Measurements from ENCODE around the gene DGKQ. TPM values are rescaled to one million over a fixed set of nuclear protein-coding genes. Genes with fewer than 3 reads are reported as not detected.

The DGKQ gene
- 19.8 and 21.9 TPM in 2 replicates for total RNA-seq

GRCh38 chr4:973431-974397, at the start of gene DGKQ:
Gene DGKQ, minus strand, starts transcription at chr4:973569. Its CDS starts 87 bp downstream, at chr4:973482.
- no peak for DNase-seq (ENCODE audit: extremely low read depth, low read depth, low spot score)

GRCh38 chr4:1022739-1023066, 49.3 kb upstream of the DGKQ start:
- DNase-seq (ENCODE audit: extremely low read depth, low read depth, low spot score) = no peak

- no peak for DNase-seq (ENCODE audit: extremely low read depth, low read depth, low spot score)
These were observed 48.8 kb upstream of the DGKQ start for GRCh38 chr4:1022051-1022738.

GRCh38 chr4:1021386-1022050, 48.1 kb upstream of the DGKQ start:
- DNase-seq (ENCODE audit: extremely low read depth, low read depth, low spot score) = no peak

GRCh38 chr4:1019729-1020470, 46.5 kb upstream of the DGKQ start:
- DNase-seq (ENCODE audit: extremely low read depth, low read depth, low spot score) = no peak

GRCh38 chr4:1019320-1019719, 46.0 kb upstream of the DGKQ start:
- DNase-seq (ENCODE audit: extremely low read depth, low read depth, low spot score) = no peak

GRCh38 chr4:1018147-1019020, 45.0 kb upstream of the DGKQ start:
- no peak for DNase-seq (ENCODE audit: extremely low read depth, low read depth, low spot score)

GRCh38 chr4:1017706-1018105, 44.3 kb upstream of the DGKQ start:
- no peak for DNase-seq (ENCODE audit: extremely low read depth, low read depth, low spot score)

GRCh38 chr4:1017211-1017610, 43.8 kb upstream of the DGKQ start:
- DNase-seq (ENCODE audit: extremely low read depth, low read depth, low spot score) = no peak

- DNase-seq (ENCODE audit: extremely low read depth, low read depth, low spot score) = no peak
These were observed 42.4 kb upstream of the DGKQ start for GRCh38 chr4:1015746-1016145.

GRCh38 chr4:1015179-1015578, 41.8 kb upstream of the DGKQ start:
- DNase-seq (ENCODE audit: extremely low read depth, low read depth, low spot score) = no peak

- DNase-seq (ENCODE audit: extremely low read depth, low read depth, low spot score) = no peak
These were observed 41.2 kb upstream of the DGKQ start for GRCh38 chr4:1014291-1015167.

- DNase-seq (ENCODE audit: extremely low read depth, low read depth, low spot score) = no peak
These were observed 40.1 kb upstream of the DGKQ start for GRCh38 chr4:1013225-1014073.

GRCh38 chr4:1012034-1012739, 38.8 kb upstream of the DGKQ start:
- DNase-seq (ENCODE audit: extremely low read depth, low read depth, low spot score) = no peak

- DNase-seq (ENCODE audit: extremely low read depth, low read depth, low spot score) = no peak
These were observed 38.3 kb upstream of the DGKQ start for GRCh38 chr4:1011666-1012033.

- DNase-seq (ENCODE audit: extremely low read depth, low read depth, low spot score) = no peak
These were observed 37.8 kb upstream of the DGKQ start, which contains the start of gene FGFRL1 for GRCh38 chr4:1011022-1011665. Gene FGFRL1, plus strand, starts transcription at chr4:1011626. Its CDS starts 860 bp downstream, at chr4:1012486.

Data from glomerular endothelial cell (primary cell).